Measurements from ENCODE around the gene TMEM53.

TMEM53 gene

DNA sequence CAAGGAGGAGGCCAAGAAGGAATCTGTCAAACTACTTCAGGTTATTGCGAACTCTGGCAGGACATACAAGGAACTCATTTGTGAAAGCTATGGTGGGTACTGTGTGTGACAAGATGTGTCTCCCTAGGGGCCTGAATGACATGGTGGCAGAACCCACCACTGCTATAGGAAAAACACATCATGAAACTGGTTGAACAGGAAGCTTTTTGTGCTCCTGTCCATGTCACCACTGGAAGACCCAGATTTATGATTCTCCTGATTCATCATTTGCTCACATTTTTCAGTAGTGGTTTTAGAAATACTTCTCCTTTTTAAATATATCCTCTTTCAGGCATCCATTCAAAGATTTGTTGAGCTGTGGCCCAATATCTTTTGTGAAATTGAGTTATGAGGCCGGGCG lies 23.9 kb upstream of the TMEM53 start:
- no peak overlapping the region for H3K4me3 ChIP-seq (ENCODE audit: low read depth, low read length)
- TF ChIP-seq, protein P1, sequence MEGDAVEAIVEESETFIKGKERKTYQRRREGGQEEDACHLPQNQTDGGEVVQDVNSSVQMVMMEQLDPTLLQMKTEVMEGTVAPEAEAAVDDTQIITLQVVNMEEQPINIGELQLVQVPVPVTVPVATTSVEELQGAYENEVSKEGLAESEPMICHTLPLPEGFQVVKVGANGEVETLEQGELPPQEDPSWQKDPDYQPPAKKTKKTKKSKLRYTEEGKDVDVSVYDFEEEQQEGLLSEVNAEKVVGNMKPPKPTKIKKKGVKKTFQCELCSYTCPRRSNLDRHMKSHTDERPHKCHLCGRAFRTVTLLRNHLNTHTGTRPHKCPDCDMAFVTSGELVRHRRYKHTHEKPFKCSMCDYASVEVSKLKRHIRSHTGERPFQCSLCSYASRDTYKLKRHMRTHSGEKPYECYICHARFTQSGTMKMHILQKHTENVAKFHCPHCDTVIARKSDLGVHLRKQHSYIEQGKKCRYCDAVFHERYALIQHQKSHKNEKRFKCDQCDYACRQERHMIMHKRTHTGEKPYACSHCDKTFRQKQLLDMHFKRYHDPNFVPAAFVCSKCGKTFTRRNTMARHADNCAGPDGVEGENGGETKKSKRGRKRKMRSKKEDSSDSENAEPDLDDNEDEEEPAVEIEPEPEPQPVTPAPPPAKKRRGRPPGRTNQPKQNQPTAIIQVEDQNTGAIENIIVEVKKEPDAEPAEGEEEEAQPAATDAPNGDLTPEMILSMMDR (IDR thresholded peaks at IDR 0.05; ENCODE audit: borderline replicate concordance, insufficient read depth, low read depth, low read length) = no peak

DNA sequence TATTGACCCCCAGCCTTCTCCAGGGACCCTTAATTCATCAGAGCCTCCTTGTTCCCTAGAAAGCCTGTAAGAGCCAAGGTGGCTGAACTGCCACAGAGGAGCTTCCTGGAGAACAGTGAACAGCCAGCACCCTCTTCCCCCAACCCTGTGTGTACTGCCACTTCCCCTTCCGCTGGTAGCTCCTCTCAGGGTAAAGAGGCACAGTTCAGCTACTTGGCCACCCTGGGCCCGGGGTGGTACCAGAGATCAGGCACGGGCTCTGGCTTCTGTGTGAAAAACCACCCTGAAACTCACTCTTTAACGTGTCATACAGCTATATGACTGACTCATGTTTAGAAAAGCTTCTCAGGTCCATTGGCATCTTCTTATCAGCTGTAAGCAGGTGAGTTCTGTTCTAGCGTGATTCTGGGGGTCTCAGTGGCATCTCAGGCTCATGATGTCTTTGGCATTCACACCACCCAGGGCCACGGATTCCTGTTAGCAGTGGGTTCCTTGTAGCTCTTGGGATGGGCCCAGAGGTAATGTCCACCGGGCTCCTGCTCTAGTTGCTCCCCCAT lies 22.6 kb upstream of the TMEM53 start:
- TF ChIP-seq, protein P1 (IDR thresholded peaks at IDR 0.05; ENCODE audit: borderline replicate concordance, insufficient read depth, low read depth, low read length) = no peak
- H3K4me3 ChIP-seq (ENCODE audit: low read depth, low read length) = no peak overlapping the region

DNA sequence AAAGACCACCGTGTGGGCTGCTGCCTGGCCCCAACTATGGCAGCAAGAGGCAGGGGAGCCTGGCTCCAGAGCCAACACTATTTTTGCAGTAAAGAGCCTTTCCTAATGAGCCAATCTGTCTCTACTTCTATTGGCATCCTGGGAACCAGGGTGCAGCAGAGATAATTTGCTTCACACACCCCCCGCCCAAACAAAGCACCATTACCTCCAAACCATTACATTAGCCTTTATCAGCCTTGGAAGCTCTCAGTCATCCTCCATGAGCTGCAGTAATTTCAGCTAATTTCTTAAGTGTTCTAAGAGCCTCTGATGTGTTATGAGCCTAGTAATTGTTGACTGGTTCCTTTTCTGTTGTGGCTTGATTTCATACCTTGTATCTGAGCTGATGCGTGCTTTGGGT lies 21.8 kb upstream of the TMEM53 start:
- no peak overlapping the region for H3K4me3 ChIP-seq (ENCODE audit: low read depth, low read length)
- TF ChIP-seq, protein P1 (IDR thresholded peaks at IDR 0.05; ENCODE audit: borderline replicate concordance, insufficient read depth, low read depth, low read length) = no peak

DNA sequence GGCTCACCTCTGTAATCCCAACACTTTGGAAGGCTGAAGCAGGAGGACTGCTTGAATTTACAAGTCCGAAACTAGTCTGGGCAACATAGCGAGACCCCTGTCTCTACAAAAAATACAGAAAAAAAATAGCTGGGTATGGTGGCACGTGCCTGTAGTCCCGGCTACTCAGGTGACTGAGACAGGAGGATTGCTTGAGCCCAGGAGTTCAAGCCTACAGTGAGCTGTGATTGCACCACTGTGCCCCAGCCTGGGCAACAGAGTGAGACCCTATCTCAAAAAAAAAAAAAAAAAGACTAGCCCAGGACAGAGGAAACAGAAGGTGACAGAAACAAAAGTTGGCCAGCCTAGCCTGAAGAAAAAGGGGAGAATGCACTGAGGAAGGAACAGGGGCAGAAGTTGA lies 21.4 kb upstream of the TMEM53 start:
- TF ChIP-seq, protein P1 (IDR thresholded peaks at IDR 0.05; ENCODE audit: borderline replicate concordance, insufficient read depth, low read depth, low read length) = no peak
- H3K4me3 ChIP-seq (ENCODE audit: low read depth, low read length) = no peak overlapping the region

DNA sequence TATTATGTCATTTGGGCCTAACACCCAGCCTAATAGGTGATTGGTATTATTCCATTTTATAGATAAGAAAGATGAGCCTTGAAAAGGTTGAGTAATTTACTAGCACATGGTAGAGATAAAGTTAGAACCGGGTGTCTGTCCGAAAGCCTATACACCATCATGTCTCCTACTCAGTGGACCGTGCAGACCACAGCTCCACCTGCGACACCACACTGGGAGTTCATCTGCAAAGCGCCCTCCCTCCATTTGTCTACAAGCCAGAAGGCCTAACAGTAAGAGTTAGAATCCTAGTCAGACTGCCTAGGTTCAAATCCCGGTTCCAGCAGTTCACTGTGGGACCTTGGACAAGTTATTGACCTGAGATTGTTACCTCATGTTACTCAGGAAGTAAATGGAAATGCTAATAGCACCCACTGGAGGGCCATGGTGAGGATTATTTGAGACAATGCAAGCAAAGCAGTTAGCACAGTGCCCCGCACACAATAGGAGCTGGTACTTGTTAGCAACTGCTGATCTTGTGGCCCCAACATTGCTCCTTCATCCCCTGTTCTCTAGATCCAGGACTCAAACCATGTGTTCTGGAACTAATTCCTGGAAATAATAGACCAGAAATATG lies 20.7 kb upstream of the TMEM53 start:
- TF ChIP-seq, protein P1 (IDR thresholded peaks at IDR 0.05; ENCODE audit: borderline replicate concordance, insufficient read depth, low read depth, low read length) = no peak
- no peak overlapping the region for H3K4me3 ChIP-seq (ENCODE audit: low read depth, low read length)

DNA sequence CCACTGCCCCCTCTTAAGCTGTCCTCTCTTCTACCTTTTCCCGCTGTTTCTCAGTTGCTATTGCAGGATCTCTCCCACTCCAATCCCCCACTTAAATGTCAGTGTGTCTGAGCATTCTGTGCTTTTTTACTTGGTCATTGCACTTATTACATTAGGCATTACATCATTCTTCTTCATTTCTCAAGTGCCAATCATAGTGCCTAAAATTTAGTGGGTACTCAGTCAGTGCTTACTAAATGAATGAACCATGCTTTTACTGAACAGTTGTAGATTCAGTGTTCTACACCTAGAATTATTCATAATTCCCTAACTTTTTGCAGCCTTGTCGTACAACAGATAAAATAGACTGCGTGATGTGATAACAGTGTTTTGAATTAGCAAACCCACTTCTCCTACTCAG lies 19.6 kb upstream of the TMEM53 start:
- no peak overlapping the region for H3K4me3 ChIP-seq (ENCODE audit: low read depth, low read length)
- TF ChIP-seq, protein P1 (IDR thresholded peaks at IDR 0.05; ENCODE audit: borderline replicate concordance, insufficient read depth, low read depth, low read length) = no peak

DNA sequence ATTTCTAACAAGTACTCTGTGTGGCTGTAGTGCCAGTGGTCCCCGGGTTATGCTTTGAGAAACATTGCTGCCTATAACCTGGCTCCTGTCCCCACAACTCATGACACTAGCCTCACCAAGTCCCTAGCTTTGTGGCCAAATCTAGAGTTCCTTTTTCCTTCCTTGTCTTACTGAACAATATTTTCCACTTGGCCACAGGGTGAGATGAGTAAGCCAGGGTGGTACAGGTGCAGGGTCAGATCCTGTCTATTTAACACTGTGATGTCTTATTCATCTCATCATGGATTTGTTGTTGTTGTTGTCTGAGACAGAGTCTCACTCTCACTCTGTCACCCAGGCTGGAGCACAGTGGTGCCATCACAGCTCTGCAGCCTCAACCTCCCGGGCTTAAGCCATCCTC lies 18.9 kb upstream of the TMEM53 start:
- TF ChIP-seq, protein P1 (IDR thresholded peaks at IDR 0.05; ENCODE audit: borderline replicate concordance, insufficient read depth, low read depth, low read length) = no peak

More for the DNA sequence above, 18.9 kb upstream of the TMEM53 start:
- H3K4me3 ChIP-seq (ENCODE audit: low read depth, low read length) = no peak overlapping the region

Measured in GM12875 (cell line).